ENCODE data around the gene VAPA. TPM values are rescaled to one million over a fixed set of nuclear protein-coding genes. Genes with fewer than 3 reads are reported as not detected.

Gene VAPA
- total RNA-seq, 1 experiment from 2014 or later = 137 TPM

DNA sequence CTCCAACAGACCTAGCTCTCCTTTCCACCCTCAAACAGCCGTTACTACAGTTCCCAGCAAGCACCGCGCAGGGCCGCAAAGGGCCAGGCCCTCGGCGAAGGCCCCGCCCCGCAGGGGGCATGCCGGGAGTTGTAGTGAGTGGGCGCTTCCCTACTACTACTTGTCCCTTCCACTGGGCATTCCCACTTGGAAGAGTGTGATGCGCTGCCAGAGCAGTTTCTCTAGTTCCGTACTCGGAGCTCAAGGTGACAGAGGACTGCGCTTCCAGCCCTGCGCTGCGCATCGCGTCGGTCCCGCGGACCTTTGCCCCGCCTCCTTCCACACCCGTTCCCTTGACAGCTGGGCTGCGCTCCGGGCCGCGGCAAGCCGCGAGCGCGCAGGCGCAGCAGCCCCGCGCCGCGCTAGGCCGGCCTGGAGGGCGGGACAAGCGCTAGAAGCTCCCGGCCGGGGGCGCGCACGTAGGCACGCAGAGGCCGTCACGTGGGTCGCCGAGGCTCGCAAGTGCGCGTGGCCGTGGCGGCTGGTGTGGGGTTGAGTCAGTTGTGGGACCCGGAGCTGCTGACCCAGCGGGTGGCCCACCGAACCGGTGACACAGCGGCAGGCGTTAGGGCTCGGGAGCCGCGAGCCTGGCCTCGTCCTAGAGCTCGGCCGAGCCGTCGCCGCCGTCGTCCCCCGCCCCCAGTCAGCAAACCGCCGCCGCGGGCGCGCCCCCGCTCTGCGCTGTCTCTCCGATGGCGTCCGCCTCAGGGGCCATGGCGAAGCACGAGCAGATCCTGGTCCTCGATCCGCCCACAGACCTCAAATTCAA lies at the start of gene VAPA (continued):
- TF ChIP-seq, protein P1, sequence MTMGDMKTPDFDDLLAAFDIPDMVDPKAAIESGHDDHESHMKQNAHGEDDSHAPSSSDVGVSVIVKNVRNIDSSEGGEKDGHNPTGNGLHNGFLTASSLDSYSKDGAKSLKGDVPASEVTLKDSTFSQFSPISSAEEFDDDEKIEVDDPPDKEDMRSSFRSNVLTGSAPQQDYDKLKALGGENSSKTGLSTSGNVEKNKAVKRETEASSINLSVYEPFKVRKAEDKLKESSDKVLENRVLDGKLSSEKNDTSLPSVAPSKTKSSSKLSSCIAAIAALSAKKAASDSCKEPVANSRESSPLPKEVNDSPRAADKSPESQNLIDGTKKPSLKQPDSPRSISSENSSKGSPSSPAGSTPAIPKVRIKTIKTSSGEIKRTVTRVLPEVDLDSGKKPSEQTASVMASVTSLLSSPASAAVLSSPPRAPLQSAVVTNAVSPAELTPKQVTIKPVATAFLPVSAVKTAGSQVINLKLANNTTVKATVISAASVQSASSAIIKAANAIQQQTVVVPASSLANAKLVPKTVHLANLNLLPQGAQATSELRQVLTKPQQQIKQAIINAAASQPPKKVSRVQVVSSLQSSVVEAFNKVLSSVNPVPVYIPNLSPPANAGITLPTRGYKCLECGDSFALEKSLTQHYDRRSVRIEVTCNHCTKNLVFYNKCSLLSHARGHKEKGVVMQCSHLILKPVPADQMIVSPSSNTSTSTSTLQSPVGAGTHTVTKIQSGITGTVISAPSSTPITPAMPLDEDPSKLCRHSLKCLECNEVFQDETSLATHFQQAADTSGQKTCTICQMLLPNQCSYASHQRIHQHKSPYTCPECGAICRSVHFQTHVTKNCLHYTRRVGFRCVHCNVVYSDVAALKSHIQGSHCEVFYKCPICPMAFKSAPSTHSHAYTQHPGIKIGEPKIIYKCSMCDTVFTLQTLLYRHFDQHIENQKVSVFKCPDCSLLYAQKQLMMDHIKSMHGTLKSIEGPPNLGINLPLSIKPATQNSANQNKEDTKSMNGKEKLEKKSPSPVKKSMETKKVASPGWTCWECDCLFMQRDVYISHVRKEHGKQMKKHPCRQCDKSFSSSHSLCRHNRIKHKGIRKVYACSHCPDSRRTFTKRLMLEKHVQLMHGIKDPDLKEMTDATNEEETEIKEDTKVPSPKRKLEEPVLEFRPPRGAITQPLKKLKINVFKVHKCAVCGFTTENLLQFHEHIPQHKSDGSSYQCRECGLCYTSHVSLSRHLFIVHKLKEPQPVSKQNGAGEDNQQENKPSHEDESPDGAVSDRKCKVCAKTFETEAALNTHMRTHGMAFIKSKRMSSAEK (CRISPR knock-in tag; IDR thresholded peaks at IDR 0.05; ENCODE audit: borderline replicate concordance) = no peak
- TF ChIP-seq, protein P2, sequence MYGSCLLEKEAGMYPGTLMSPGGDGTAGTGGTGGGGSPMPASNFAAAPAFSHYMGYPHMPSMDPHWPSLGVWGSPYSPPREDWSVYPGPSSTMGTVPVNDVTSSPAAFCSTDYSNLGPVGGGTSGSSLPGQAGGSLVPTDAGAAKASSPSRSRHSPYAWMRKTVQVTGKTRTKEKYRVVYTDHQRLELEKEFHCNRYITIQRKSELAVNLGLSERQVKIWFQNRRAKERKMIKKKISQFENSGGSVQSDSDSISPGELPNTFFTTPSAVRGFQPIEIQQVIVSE (CRISPR knock-in tag; IDR thresholded peaks at IDR 0.05; ENCODE audit: borderline replicate concordance) = no peak
- TF ChIP-seq TEAD4 (CRISPR knock-in tag; IDR thresholded peaks at IDR 0.05) (0 out of 2 replicates have a peak, but pooled peaks have one; percentile 40), ELF4 (CRISPR knock-in tag; IDR thresholded peaks at IDR 0.05; ENCODE audit: low read depth) (0 out of 2 replicates have a peak, but pooled peaks have one; percentile 71), PRRX2 (CRISPR knock-in tag; IDR thresholded peaks at IDR 0.05) (no peak), FOXJ3 (CRISPR knock-in tag; IDR thresholded peaks at IDR 0.05; ENCODE audit: borderline replicate concordance) (no peak), RORB (CRISPR knock-in tag; IDR thresholded peaks at IDR 0.05) (no peak), ZNF121 (CRISPR knock-in tag; IDR thresholded peaks at IDR 0.05) (no peak), NFYB (CRISPR knock-in tag; conservative IDR thresholded peaks at IDR 0.05; ENCODE audit: low read depth) (no peak), FOXP1 (CRISPR knock-in tag; IDR thresholded peaks at IDR 0.05; ENCODE audit: borderline replicate concordance) (no peak; the same call in 1 of the 2 replicates), SMAD3 (CRISPR knock-in tag; IDR thresholded peaks at IDR 0.05; ENCODE audit: borderline replicate concordance) (no peak; the same call in 1 of the 2 replicates), ZNF671 (CRISPR knock-in tag; IDR thresholded peaks at IDR 0.05) (no peak), GABPB1 (CRISPR knock-in tag; IDR thresholded peaks at IDR 0.05) (peak; percentile 19; the same call in 1 of the 2 replicates), ETV6 (CRISPR knock-in tag; IDR thresholded peaks at IDR 0.05) (0 out of 2 replicates have a peak, but pooled peaks have one; percentile 35), NR2C2 (CRISPR knock-in tag; IDR thresholded peaks at IDR 0.05) (no peak)
- TF ChIP-seq, protein P3, sequence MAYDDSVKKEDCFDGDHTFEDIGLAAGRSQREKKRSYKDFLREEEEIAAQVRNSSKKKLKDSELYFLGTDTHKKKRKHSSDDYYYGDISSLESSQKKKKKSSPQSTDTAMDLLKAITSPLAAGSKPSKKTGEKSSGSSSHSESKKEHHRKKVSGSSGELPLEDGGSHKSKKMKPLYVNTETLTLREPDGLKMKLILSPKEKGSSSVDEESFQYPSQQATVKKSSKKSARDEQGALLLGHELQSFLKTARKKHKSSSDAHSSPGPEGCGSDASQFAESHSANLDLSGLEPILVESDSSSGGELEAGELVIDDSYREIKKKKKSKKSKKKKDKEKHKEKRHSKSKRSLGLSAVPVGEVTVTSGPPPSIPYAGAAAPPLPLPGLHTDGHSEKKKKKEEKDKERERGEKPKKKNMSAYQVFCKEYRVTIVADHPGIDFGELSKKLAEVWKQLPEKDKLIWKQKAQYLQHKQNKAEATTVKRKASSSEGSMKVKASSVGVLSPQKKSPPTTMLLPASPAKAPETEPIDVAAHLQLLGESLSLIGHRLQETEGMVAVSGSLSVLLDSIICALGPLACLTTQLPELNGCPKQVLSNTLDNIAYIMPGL (CRISPR knock-in tag; IDR thresholded peaks at IDR 0.05) = peak; percentile 83
- TF ChIP-seq, protein P4, sequence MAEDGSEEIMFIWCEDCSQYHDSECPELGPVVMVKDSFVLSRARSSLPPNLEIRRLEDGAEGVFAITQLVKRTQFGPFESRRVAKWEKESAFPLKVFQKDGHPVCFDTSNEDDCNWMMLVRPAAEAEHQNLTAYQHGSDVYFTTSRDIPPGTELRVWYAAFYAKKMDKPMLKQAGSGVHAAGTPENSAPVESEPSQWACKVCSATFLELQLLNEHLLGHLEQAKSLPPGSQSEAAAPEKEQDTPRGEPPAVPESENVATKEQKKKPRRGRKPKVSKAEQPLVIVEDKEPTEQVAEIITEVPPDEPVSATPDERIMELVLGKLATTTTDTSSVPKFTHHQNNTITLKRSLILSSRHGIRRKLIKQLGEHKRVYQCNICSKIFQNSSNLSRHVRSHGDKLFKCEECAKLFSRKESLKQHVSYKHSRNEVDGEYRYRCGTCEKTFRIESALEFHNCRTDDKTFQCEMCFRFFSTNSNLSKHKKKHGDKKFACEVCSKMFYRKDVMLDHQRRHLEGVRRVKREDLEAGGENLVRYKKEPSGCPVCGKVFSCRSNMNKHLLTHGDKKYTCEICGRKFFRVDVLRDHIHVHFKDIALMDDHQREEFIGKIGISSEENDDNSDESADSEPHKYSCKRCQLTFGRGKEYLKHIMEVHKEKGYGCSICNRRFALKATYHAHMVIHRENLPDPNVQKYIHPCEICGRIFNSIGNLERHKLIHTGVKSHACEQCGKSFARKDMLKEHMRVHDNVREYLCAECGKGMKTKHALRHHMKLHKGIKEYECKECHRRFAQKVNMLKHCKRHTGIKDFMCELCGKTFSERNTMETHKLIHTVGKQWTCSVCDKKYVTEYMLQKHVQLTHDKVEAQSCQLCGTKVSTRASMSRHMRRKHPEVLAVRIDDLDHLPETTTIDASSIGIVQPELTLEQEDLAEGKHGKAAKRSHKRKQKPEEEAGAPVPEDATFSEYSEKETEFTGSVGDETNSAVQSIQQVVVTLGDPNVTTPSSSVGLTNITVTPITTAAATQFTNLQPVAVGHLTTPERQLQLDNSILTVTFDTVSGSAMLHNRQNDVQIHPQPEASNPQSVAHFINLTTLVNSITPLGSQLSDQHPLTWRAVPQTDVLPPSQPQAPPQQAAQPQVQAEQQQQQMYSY (CRISPR knock-in tag; IDR thresholded peaks at IDR 0.05) = peak; percentile 20; the same call in 1 of the 2 replicates
- TF ChIP-seq, protein P5, sequence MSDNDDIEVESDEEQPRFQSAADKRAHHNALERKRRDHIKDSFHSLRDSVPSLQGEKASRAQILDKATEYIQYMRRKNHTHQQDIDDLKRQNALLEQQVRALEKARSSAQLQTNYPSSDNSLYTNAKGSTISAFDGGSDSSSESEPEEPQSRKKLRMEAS (CRISPR knock-in tag; IDR thresholded peaks at IDR 0.05) = peak; percentile 69
- TF ChIP-seq, protein P6, sequence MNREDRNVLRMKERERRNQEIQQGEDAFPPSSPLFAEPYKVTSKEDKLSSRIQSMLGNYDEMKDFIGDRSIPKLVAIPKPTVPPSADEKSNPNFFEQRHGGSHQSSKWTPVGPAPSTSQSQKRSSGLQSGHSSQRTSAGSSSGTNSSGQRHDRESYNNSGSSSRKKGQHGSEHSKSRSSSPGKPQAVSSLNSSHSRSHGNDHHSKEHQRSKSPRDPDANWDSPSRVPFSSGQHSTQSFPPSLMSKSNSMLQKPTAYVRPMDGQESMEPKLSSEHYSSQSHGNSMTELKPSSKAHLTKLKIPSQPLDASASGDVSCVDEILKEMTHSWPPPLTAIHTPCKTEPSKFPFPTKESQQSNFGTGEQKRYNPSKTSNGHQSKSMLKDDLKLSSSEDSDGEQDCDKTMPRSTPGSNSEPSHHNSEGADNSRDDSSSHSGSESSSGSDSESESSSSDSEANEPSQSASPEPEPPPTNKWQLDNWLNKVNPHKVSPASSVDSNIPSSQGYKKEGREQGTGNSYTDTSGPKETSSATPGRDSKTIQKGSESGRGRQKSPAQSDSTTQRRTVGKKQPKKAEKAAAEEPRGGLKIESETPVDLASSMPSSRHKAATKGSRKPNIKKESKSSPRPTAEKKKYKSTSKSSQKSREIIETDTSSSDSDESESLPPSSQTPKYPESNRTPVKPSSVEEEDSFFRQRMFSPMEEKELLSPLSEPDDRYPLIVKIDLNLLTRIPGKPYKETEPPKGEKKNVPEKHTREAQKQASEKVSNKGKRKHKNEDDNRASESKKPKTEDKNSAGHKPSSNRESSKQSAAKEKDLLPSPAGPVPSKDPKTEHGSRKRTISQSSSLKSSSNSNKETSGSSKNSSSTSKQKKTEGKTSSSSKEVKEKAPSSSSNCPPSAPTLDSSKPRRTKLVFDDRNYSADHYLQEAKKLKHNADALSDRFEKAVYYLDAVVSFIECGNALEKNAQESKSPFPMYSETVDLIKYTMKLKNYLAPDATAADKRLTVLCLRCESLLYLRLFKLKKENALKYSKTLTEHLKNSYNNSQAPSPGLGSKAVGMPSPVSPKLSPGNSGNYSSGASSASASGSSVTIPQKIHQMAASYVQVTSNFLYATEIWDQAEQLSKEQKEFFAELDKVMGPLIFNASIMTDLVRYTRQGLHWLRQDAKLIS (CRISPR knock-in tag; IDR thresholded peaks at IDR 0.05; ENCODE audit: borderline replicate concordance) = no peak
- TF ChIP-seq, protein P7, sequence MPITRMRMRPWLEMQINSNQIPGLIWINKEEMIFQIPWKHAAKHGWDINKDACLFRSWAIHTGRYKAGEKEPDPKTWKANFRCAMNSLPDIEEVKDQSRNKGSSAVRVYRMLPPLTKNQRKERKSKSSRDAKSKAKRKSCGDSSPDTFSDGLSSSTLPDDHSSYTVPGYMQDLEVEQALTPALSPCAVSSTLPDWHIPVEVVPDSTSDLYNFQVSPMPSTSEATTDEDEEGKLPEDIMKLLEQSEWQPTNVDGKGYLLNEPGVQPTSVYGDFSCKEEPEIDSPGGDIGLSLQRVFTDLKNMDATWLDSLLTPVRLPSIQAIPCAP (CRISPR knock-in tag; IDR thresholded peaks at IDR 0.05) = no peak
- TF ChIP-seq, protein P8, sequence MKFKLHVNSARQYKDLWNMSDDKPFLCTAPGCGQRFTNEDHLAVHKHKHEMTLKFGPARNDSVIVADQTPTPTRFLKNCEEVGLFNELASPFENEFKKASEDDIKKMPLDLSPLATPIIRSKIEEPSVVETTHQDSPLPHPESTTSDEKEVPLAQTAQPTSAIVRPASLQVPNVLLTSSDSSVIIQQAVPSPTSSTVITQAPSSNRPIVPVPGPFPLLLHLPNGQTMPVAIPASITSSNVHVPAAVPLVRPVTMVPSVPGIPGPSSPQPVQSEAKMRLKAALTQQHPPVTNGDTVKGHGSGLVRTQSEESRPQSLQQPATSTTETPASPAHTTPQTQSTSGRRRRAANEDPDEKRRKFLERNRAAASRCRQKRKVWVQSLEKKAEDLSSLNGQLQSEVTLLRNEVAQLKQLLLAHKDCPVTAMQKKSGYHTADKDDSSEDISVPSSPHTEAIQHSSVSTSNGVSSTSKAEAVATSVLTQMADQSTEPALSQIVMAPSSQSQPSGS (CRISPR knock-in tag; IDR thresholded peaks at IDR 0.05; ENCODE audit: borderline replicate concordance, low read depth) = no peak
